Liver (tissue), 9 donors: ENCODE measurements around the gene HDAC9. TPM values are rescaled to one million over a fixed set of nuclear protein-coding genes. Genes with fewer than 3 reads are reported as not detected.

Source experiments
- DNase-seq: peaks from one replicate; pipeline ENCODE4 v3.0.0-alpha.2; 2017; ENCODE audit warnings: low spot score
- H3K27ac ChIP-seq, 2 donors: one replicate each; pipeline ENCODE4 v1.7.0; 2013; ENCODE audit warnings: inconsistent platforms in 2 of 2, low read length in 2 of 2, control low read depth in 1 of 2, low read depth in 1 of 2, mild to moderate bottlenecking in 1 of 2
- H3K27me3 ChIP-seq, 4 donors: one replicate each; pipeline versions ENCODE4 v1.6.1 to v1.7.0; 2013; ENCODE audit warnings: low read length in 3 of 4, inconsistent platforms in 1 of 4, mild to moderate bottlenecking in 1 of 4, moderate library complexity in 1 of 4; ENCODE audit not compliant: control insufficient read depth in 4 of 4, insufficient read depth in 4 of 4
- H3K36me3 ChIP-seq, 4 donors: one replicate each; pipeline versions ENCODE4 v1.6.1 to v1.7.0; 2013; ENCODE audit warnings: low read length in 3 of 4, mild to moderate bottlenecking in 3 of 4, low read depth in 1 of 4, moderate library complexity in 1 of 4; ENCODE audit not compliant: control insufficient read depth in 4 of 4, insufficient read depth in 3 of 4
- H3K4me1 ChIP-seq, 4 donors: one replicate each; pipeline versions ENCODE4 v1.6.1 to v1.7.0; 2013; ENCODE audit warnings: low read length in 3 of 4, mild to moderate bottlenecking in 3 of 4, moderate library complexity in 1 of 4; ENCODE audit not compliant: control insufficient read depth in 4 of 4, insufficient read depth in 4 of 4
- H3K4me3 ChIP-seq, 3 donors: one replicate each; pipeline versions ENCODE4 v1.6.1 to v1.7.0; 2013; ENCODE audit warnings: low read length in 3 of 3, control low read depth in 1 of 3, low read depth in 1 of 3, mild to moderate bottlenecking in 1 of 3
- H3K9ac ChIP-seq, 2 donors: one replicate each; pipeline ENCODE4 v1.7.0; 2013; ENCODE audit warnings: low read length in 2 of 2, mild to moderate bottlenecking in 2 of 2, moderate library complexity in 2 of 2, control low read depth in 1 of 2, low read depth in 1 of 2
- H3K9me3 ChIP-seq, 4 donors: one replicate each; pipeline versions ENCODE4 v1.6.1 to v1.7.0; 2013; ENCODE audit warnings: low read length in 3 of 4; ENCODE audit not compliant: control insufficient read depth in 4 of 4
- EGR1 ChIP-seq, 2 donors: IDR thresholded peaks; 2 replicates each; pipeline ENCODE4 v1.6.1; 2016 to 2018; ENCODE audit warnings: antibody characterized with exemption in 2 of 2, low read depth in 2 of 2
- FOXA1 ChIP-seq: IDR thresholded peaks from 2 replicates; pipeline ENCODE4 v1.6.1; 2016; ENCODE audit warnings: antibody characterized with exemption
- FOXA2 ChIP-seq: IDR thresholded peaks from 2 replicates; pipeline ENCODE4 v1.6.1; 2016; ENCODE audit warnings: antibody characterized with exemption
- GABPA ChIP-seq, 2 donors: IDR thresholded peaks in 1 of 2; conservative IDR thresholded peaks in 1 of 2; 2 replicates each; pipeline ENCODE4 v1.6.1; 2016; ENCODE audit warnings: antibody characterized with exemption in 2 of 2, mild to moderate bottlenecking in 1 of 2, moderate library complexity in 1 of 2
- HNF4A ChIP-seq, 2 donors: conservative IDR thresholded peaks; 2 replicates each; pipeline ENCODE4 v1.6.1; 2016; ENCODE audit warnings: antibody characterized with exemption in 2 of 2, mild to moderate bottlenecking in 2 of 2
- HNF4G ChIP-seq: IDR thresholded peaks from 2 replicates; pipeline ENCODE4 v1.6.1; 2016; ENCODE audit warnings: antibody characterized with exemption
- JUND ChIP-seq, 2 donors: IDR thresholded peaks; 2 replicates each; pipeline ENCODE4 v1.6.1; 2016; ENCODE audit warnings: antibody characterized with exemption in 2 of 2
- NR2F2 ChIP-seq: IDR thresholded peaks from 2 replicates; pipeline ENCODE4 v1.6.1; 2016; ENCODE audit warnings: antibody characterized with exemption
- RAD21 ChIP-seq, 2 donors: IDR thresholded peaks; 2 replicates each; pipeline ENCODE4 v1.6.1; 2016; ENCODE audit warnings: antibody characterized with exemption in 2 of 2, mild to moderate bottlenecking in 2 of 2
- RXRA ChIP-seq, 2 donors: IDR thresholded peaks; 2 replicates each; pipeline ENCODE4 v1.6.1; 2017 to 2018; ENCODE audit warnings: antibody characterized with exemption in 2 of 2, mild to moderate bottlenecking in 1 of 2
- SP1 ChIP-seq: IDR thresholded peaks from 2 replicates; pipeline ENCODE4 v1.6.1; 2018; ENCODE audit warnings: antibody characterized with exemption, mild to moderate bottlenecking
- TAF1 ChIP-seq: conservative IDR thresholded peaks from 2 replicates; pipeline ENCODE4 v1.6.1; 2016; ENCODE audit warnings: antibody characterized with exemption, mild to moderate bottlenecking
- YY1 ChIP-seq: IDR thresholded peaks from 2 replicates; pipeline ENCODE4 v1.6.1; 2016; ENCODE audit warnings: antibody characterized with exemption, mild to moderate bottlenecking
- WGBS: extraction: QIAGEN DNeasy Blood & Tissue Kit; methylation state at CpG from one replicate; pipeline ENCODE4 v1.1.7; 2013; 5-methylcytosine and 5-hydroxymethylcytosine counted together
- polyA plus RNA-seq, 2 donors: library from polyadenylated mRNA; stranded (reverse) in 1 of 2; unstranded in 1 of 2; fragments of 200-250 nt in 1 of 2; fragments of >200 nt in 1 of 2; fragmentation: Nextera tagmentation in 1 of 2; extraction: Ambion mirVana in 1 of 2; gene quantifications; one replicate each; pipeline versions ENCODE4 v1.2.1 to v1.2.3, GENCODE V29; 2013 to 2015
- total RNA-seq, 2 donors: library from RNA; depleted of rRNA; stranded (reverse); fragments of >200 nt; gene quantifications; one replicate each; pipeline ENCODE4 v1.2.3, GENCODE V29; 2014
- TF ChIP-seq, protein P1 (sequence below): IDR thresholded peaks from 2 replicates; pipeline ENCODE4 v1.6.1; 2016; ENCODE audit warnings: antibody characterized with exemption
- TF ChIP-seq, protein P2 (sequence below): IDR thresholded peaks from 2 replicates; pipeline ENCODE4 v1.6.1; 2016; ENCODE audit warnings: antibody characterized with exemption
- TF ChIP-seq, protein P3 (sequence below): fragments of 150-350 bp; IDR thresholded peaks from 2 replicates; pipeline ENCODE4 v1.5.1; 2017; ENCODE audit warnings: improper control_type of control experiment, low read depth, low read length; ENCODE audit not compliant: missing input control
- TF ChIP-seq, protein P4 (sequence below): IDR thresholded peaks from 2 replicates; pipeline ENCODE4 v1.6.1; 2016; ENCODE audit warnings: antibody characterized with exemption, mild to moderate bottlenecking
- TF ChIP-seq, protein P5 (sequence below): IDR thresholded peaks from 2 replicates; pipeline ENCODE4 v1.6.1; 2016; ENCODE audit warnings: antibody characterized with exemption
- donor health status: healthy.
- donor health status: healthy.
- donor health status: healthy.
- donor health status: healthy.
- donor health status: healthy.

The HDAC9 gene
- total and polyA plus RNA-seq, 4 donors = 1.0 to 10.1 (median 2.3) TPM

DNA sequence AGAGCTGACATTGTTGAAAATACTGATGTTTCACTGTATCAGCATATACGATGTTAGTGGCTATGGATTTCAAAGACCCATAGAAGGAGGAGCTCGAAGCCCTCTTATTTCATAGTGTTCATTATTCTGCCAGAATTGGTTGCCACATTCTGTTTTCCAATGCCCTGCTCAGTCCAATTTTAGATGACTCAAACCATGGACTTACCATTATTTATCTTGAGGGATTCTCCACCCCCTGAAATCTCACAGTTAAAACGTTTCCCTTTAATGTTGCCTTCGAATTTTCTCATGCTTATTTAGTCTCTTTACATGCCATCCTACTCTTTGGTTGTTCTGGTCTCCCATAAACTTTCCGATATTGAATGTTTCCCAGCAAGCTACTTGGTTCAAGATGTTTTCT, 264.5 kb downstream of the HDAC9 start:
- 63% methylated on average over 5 of the region's 5 CpGs for WGBS
- DNase-seq = no peak
- Histone ChIP-seq H3K27me3 (no peaks in the 10 kb centered on the region), H3K36me3 (no peaks in the 10 kb centered on the region), H3K4me3 (no peak overlapping the region), H3K4me1 (no peaks in the 10 kb centered on the region), H3K27ac (no peak overlapping the region), H3K9me3 (no peaks in the 10 kb centered on the region), H3K9ac (no peak overlapping the region)
- TF ChIP-seq, protein P1, sequence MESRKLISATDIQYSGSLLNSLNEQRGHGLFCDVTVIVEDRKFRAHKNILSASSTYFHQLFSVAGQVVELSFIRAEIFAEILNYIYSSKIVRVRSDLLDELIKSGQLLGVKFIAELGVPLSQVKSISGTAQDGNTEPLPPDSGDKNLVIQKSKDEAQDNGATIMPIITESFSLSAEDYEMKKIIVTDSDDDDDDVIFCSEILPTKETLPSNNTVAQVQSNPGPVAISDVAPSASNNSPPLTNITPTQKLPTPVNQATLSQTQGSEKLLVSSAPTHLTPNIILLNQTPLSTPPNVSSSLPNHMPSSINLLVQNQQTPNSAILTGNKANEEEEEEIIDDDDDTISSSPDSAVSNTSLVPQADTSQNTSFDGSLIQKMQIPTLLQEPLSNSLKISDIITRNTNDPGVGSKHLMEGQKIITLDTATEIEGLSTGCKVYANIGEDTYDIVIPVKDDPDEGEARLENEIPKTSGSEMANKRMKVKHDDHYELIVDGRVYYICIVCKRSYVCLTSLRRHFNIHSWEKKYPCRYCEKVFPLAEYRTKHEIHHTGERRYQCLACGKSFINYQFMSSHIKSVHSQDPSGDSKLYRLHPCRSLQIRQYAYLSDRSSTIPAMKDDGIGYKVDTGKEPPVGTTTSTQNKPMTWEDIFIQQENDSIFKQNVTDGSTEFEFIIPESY = no peak
- TF ChIP-seq, protein P2, sequence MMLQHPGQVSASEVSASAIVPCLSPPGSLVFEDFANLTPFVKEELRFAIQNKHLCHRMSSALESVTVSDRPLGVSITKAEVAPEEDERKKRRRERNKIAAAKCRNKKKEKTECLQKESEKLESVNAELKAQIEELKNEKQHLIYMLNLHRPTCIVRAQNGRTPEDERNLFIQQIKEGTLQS = no peak
- no peak for TF ChIP-seq RAD21 (IDR thresholded peaks at IDR 0.05)
- no peak for TF ChIP-seq SP1
- no peak for TF ChIP-seq YY1
- TF ChIP-seq FOXA1 = no peak
- no peak for TF ChIP-seq RXRA (IDR thresholded peaks at IDR 0.05)
- no peak for TF ChIP-seq EGR1 (IDR thresholded peaks at IDR 0.05; ENCODE audit: low read depth in 2 of 2)
- TF ChIP-seq HNF4A (conservative IDR thresholded peaks at IDR 0.05) = no peak
- no peak for TF ChIP-seq GABPA (IDR thresholded peaks at IDR 0.05 in 1 of 2, conservative IDR thresholded peaks at IDR 0.05 in 1 of 2)
- TF ChIP-seq NR2F2 = no peak
- TF ChIP-seq, protein P3, sequence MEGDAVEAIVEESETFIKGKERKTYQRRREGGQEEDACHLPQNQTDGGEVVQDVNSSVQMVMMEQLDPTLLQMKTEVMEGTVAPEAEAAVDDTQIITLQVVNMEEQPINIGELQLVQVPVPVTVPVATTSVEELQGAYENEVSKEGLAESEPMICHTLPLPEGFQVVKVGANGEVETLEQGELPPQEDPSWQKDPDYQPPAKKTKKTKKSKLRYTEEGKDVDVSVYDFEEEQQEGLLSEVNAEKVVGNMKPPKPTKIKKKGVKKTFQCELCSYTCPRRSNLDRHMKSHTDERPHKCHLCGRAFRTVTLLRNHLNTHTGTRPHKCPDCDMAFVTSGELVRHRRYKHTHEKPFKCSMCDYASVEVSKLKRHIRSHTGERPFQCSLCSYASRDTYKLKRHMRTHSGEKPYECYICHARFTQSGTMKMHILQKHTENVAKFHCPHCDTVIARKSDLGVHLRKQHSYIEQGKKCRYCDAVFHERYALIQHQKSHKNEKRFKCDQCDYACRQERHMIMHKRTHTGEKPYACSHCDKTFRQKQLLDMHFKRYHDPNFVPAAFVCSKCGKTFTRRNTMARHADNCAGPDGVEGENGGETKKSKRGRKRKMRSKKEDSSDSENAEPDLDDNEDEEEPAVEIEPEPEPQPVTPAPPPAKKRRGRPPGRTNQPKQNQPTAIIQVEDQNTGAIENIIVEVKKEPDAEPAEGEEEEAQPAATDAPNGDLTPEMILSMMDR = no peak
- TF ChIP-seq HNF4G = no peak
- no peak for TF ChIP-seq TAF1
- TF ChIP-seq, protein P4, sequence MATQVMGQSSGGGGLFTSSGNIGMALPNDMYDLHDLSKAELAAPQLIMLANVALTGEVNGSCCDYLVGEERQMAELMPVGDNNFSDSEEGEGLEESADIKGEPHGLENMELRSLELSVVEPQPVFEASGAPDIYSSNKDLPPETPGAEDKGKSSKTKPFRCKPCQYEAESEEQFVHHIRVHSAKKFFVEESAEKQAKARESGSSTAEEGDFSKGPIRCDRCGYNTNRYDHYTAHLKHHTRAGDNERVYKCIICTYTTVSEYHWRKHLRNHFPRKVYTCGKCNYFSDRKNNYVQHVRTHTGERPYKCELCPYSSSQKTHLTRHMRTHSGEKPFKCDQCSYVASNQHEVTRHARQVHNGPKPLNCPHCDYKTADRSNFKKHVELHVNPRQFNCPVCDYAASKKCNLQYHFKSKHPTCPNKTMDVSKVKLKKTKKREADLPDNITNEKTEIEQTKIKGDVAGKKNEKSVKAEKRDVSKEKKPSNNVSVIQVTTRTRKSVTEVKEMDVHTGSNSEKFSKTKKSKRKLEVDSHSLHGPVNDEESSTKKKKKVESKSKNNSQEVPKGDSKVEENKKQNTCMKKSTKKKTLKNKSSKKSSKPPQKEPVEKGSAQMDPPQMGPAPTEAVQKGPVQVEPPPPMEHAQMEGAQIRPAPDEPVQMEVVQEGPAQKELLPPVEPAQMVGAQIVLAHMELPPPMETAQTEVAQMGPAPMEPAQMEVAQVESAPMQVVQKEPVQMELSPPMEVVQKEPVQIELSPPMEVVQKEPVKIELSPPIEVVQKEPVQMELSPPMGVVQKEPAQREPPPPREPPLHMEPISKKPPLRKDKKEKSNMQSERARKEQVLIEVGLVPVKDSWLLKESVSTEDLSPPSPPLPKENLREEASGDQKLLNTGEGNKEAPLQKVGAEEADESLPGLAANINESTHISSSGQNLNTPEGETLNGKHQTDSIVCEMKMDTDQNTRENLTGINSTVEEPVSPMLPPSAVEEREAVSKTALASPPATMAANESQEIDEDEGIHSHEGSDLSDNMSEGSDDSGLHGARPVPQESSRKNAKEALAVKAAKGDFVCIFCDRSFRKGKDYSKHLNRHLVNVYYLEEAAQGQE = no peak
- no peak for TF ChIP-seq JUND (IDR thresholded peaks at IDR 0.05)
- no peak for TF ChIP-seq FOXA2
- TF ChIP-seq, protein P5, sequence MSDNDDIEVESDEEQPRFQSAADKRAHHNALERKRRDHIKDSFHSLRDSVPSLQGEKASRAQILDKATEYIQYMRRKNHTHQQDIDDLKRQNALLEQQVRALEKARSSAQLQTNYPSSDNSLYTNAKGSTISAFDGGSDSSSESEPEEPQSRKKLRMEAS = no peak
